Mesenchymal stem cell (in vitro differentiated cells and primary cell): ENCODE results near the gene OLFM3.

ENCODE experiments used
- DNase-seq: peaks from one replicate; pipeline ENCODE4 v3.0.0-alpha.2; 2013
- H2AFZ ChIP-seq: one replicate; pipeline ENCODE4 v1.6.1; 2013; ENCODE audit warnings: low read depth, mild to moderate bottlenecking, control low read depth, inconsistent platforms, low read length, moderate library complexity
- H2AK5ac ChIP-seq: 2 replicates; pipeline ENCODE4 v1.6.1; 2013; ENCODE audit warnings: low read length, moderate library complexity, mild to moderate bottlenecking, inconsistent platforms; ENCODE audit not compliant: severe bottlenecking
- H2BK120ac ChIP-seq: one replicate; pipeline ENCODE4 v1.6.1; 2013; ENCODE audit warnings: low read depth, mild to moderate bottlenecking, inconsistent platforms, low read length, moderate library complexity
- H2BK12ac ChIP-seq, 2 experiments: one replicate each; pipeline ENCODE4 v1.6.1; 2013; ENCODE audit warnings: inconsistent platforms in 2 of 2, low read length in 2 of 2, mild to moderate bottlenecking in 2 of 2, moderate library complexity in 2 of 2, control low read depth in 1 of 2
- H2BK15ac ChIP-seq: one replicate; pipeline ENCODE4 v1.6.1; 2013; ENCODE audit warnings: mild to moderate bottlenecking, low read depth, inconsistent platforms; ENCODE audit not compliant: poor library complexity, severe bottlenecking
- H2BK5ac ChIP-seq: 2 replicates; pipeline ENCODE4 v1.6.1; 2013; ENCODE audit warnings: low read depth, mild to moderate bottlenecking, low read length, control low read depth, inconsistent platforms; ENCODE audit not compliant: poor library complexity, severe bottlenecking
- H3K14ac ChIP-seq, 2 experiments: one replicate each; pipeline ENCODE4 v1.6.1; 2013; ENCODE audit warnings: inconsistent platforms in 2 of 2, low read length in 2 of 2, control low read depth in 1 of 2, mild to moderate bottlenecking in 1 of 2, moderate library complexity in 1 of 2
- H3K18ac ChIP-seq, 2 experiments: one replicate each; pipeline ENCODE4 v1.6.1; 2013; ENCODE audit warnings: inconsistent platforms in 2 of 2, low read length in 2 of 2, control low read depth in 1 of 2, low read depth in 1 of 2, mild to moderate bottlenecking in 1 of 2
- H3K23ac ChIP-seq, 2 experiments: one replicate each; pipeline ENCODE4 v1.6.1; 2013; ENCODE audit warnings: inconsistent platforms in 2 of 2, low read length in 2 of 2, mild to moderate bottlenecking in 2 of 2, moderate library complexity in 2 of 2, control low read depth in 1 of 2
- H3K27ac ChIP-seq: 2 replicates; pipeline ENCODE4 v1.5.1; 2013; ENCODE audit warnings: mild to moderate bottlenecking, moderate library complexity, low read length, control low read depth, inconsistent platforms; ENCODE audit not compliant: poor library complexity, severe bottlenecking
- H3K27me3 ChIP-seq, 2 experiments: 2 replicates each; pipeline versions ENCODE4 v1.6.1 to v1.7.0; 2013; ENCODE audit warnings: low read length in 2 of 2, mild to moderate bottlenecking in 2 of 2, moderate library complexity in 2 of 2, control low read depth in 1 of 2, inconsistent platforms in 1 of 2; ENCODE audit not compliant: control insufficient read depth in 1 of 2, insufficient read depth in 1 of 2
- H3K36me3 ChIP-seq, 2 experiments: 2 replicates each; pipeline versions ENCODE4 v1.6.1 to v1.7.0; 2013; ENCODE audit warnings: low read length in 2 of 2, control low read depth in 1 of 2, inconsistent platforms in 1 of 2, low read depth in 1 of 2, mild to moderate bottlenecking in 1 of 2; ENCODE audit not compliant: insufficient read depth in 2 of 2, control insufficient read depth in 1 of 2
- H3K4ac ChIP-seq, 2 experiments: one replicate each; pipeline ENCODE4 v1.6.1; 2013; ENCODE audit warnings: inconsistent platforms in 2 of 2, low read length in 2 of 2, mild to moderate bottlenecking in 2 of 2, moderate library complexity in 2 of 2, control low read depth in 1 of 2, low read depth in 1 of 2
- H3K4me1 ChIP-seq: 2 replicates; pipeline ENCODE4 v1.6.1; 2013; ENCODE audit warnings: low read depth, low read length, control low read depth; ENCODE audit not compliant: control insufficient read depth, insufficient read depth
- H3K4me2 ChIP-seq: 2 replicates; pipeline ENCODE4 v1.6.1; 2013; ENCODE audit warnings: low read length, mild to moderate bottlenecking, inconsistent platforms; ENCODE audit not compliant: poor library complexity, severe bottlenecking
- H3K4me3 ChIP-seq, 2 experiments: 2 replicates each; pipeline versions ENCODE4 v1.5.1 to v1.7.0; 2013; ENCODE audit warnings: low read length in 2 of 2, mild to moderate bottlenecking in 2 of 2, control low read depth in 1 of 2, low read depth in 1 of 2; ENCODE audit not compliant: insufficient read depth in 1 of 2
- H3K79me1 ChIP-seq: replicated peaks from 2 replicates; pipeline ENCODE4 v1.6.1; 2013; ENCODE audit warnings: mild to moderate bottlenecking, control low read depth, low read length, inconsistent platforms; ENCODE audit not compliant: poor library complexity, severe bottlenecking
- H3K9ac ChIP-seq: 2 replicates; pipeline ENCODE4 v1.7.0; 2013; ENCODE audit warnings: mild to moderate bottlenecking, low read length, moderate library complexity
- H3K9me3 ChIP-seq: 2 replicates; pipeline ENCODE4 v1.7.0; 2013; ENCODE audit warnings: mild to moderate bottlenecking, low read length; ENCODE audit not compliant: control insufficient read depth
- H4K8ac ChIP-seq: one replicate; pipeline ENCODE4 v1.6.1; 2013; ENCODE audit warnings: inconsistent platforms, mild to moderate bottlenecking, low read length, moderate library complexity
- H4K91ac ChIP-seq: one replicate; pipeline ENCODE4 v1.6.1; 2013; ENCODE audit warnings: mild to moderate bottlenecking, low read length, inconsistent platforms
- WGBS: methylation state at CpG from one replicate; pipeline ENCODE4 v1.1.7; 2013; ENCODE audit warnings: mixed read lengths; 5-methylcytosine and 5-hydroxymethylcytosine counted together

OLFM3 gene

DNA sequence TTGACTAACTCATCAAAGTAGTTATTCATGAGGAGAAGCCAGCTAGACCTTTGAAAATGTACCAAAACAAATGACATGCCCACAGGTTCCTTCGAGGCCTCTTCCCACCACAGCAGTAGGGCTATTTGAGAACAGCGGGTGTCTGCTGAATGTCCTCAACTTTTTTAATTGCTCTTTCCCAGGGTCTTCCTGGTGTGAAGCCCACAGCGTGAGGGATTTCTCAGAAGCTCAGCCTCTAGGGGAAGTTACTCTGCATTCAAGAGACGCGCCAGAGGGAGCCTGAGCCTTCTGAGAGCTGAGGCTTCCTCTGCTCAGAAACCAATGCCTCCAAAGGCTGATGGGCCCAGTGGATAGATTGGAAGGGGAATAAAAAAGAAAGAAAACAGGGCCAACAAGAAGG lies 153.6 kb downstream of the OLFM3 start:
- Histone ChIP-seq H3K4ac (no peak overlapping the region), H3K27ac (no peak overlapping the region), H4K8ac (no peak overlapping the region), H3K18ac (no peak overlapping the region), H3K9ac (no peak overlapping the region), H2AK5ac (no peak overlapping the region), H3K23ac (no peak overlapping the region), H2BK15ac (no peak overlapping the region), H3K4me1 (peaks cover 2% of the 10 kb centered on the region), H3K79me1 (no peaks in the 10 kb centered on the region), H3K4me2 (no peak overlapping the region), H2BK120ac (no peak overlapping the region), H3K9me3 (no peaks in the 10 kb centered on the region), H4K91ac (no peak overlapping the region), H3K27me3 (no peaks in the 10 kb centered on the region), H2AFZ (no peak overlapping the region), H2BK5ac (no peak overlapping the region), H3K36me3 (no peaks in the 10 kb centered on the region), H2BK12ac (no peak overlapping the region), H3K4me3 (no peak overlapping the region), H3K14ac (no peak overlapping the region)
- DNase-seq, result no peak
- WGBS, result 22% methylated on average over 5 of the region's 5 CpGs

DNA sequence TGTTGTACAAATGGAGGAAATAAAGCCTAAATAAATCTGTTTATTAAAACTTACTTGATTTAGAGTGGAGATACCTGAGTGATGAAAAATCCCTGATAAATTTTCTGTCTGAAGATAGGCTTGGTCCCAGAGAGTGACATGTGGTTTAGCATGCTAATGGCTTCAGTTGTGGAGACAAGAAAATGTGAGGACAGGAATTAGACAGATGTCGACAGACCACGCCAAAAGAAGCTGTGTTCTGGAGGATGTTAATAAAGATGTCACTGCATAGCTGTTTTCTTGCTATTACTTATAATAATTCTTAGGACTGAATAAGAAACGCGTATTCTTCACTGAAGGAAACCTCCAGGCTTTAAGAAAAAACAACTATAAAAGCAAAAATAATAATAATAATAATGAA lies 154.9 kb downstream of the OLFM3 start:
- H3K27ac ChIP-seq, result no peak overlapping the region

DNA sequence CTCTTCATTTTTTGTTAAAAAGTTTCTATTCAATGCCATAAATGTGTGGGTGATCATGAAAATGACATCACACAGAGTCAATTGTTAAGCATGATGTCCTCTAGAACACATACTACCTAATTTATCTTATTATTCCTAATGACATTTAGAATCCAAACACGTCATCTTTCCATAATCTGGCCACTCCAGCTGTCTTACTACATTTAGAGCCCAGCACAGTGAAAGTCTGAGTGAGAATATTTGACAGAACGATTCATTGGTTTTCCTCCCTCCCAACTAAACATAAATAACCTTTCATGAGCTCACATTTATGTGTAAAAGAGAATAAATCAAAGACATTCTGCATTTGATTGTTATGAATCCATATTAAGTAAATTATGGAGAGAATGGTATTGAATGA lies 160.7 kb downstream of the OLFM3 start:
- 56% methylated on average over 1 of the region's 2 CpGs for WGBS
- H3K79me1 ChIP-seq, result no peaks in the 10 kb centered on the region

More for the DNA sequence above, 154.9 kb downstream of the OLFM3 start:
- no peak overlapping the region for H2AFZ ChIP-seq
- no peak overlapping the region for H2BK5ac ChIP-seq
- no peak overlapping the region for H2BK120ac ChIP-seq
- H3K27me3 ChIP-seq, result no peaks in the 10 kb centered on the region
- no peak overlapping the region for H3K18ac ChIP-seq
- H4K91ac ChIP-seq, result no peak overlapping the region
- no peak overlapping the region for H2AK5ac ChIP-seq
- H3K79me1 ChIP-seq, result no peaks in the 10 kb centered on the region
- H2BK12ac ChIP-seq, result no peak overlapping the region
- DNase-seq, result no peak
- no peaks in the 10 kb centered on the region for H3K9me3 ChIP-seq
- H3K36me3 ChIP-seq, result no peaks in the 10 kb centered on the region
- H3K9ac ChIP-seq, result no peak overlapping the region
- no CpG with 5 or more reads among the region's 4 CpGs for WGBS
- H3K4me2 ChIP-seq, result no peak overlapping the region
- H3K4me1 ChIP-seq, result peaks cover under 1% of the 10 kb centered on the region
- H3K23ac ChIP-seq, result no peak overlapping the region
- H2BK15ac ChIP-seq, result no peak overlapping the region
- H4K8ac ChIP-seq, result no peak overlapping the region
- H3K14ac ChIP-seq, result no peak overlapping the region
- H3K4me3 ChIP-seq, result no peak overlapping the region
- no peak overlapping the region for H3K4ac ChIP-seq

DNA sequence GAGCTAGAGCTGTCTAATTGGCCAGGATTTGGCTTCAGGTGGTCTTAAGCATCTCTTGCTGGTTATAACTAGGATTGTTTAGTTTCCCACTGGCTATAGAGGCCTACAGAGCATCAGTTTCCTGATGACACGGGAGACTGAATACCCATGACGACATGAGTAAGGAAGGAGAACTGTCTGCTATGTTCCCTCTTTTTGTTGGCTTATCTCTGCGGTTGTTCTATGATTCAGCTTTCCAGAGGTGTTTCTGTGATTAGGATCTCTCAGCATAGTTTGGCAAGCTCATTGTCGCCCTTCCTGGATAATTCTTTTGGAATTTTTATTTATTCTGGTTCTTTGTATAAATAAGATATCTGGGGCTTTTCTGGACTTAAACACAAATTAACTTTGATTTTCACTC lies 163.4 kb downstream of the OLFM3 start:
- no peak overlapping the region for H3K4me3 ChIP-seq
- DNase-seq, result no peak
- H3K23ac ChIP-seq, result no peak overlapping the region
- no peaks in the 10 kb centered on the region for H3K36me3 ChIP-seq
- H3K79me1 ChIP-seq, result no peaks in the 10 kb centered on the region
- no peak overlapping the region for H4K91ac ChIP-seq
- no peaks in the 10 kb centered on the region for H3K27me3 ChIP-seq
- no peaks in the 10 kb centered on the region for H3K9me3 ChIP-seq
- H2BK12ac ChIP-seq, result no peak overlapping the region
- no peak overlapping the region for H3K18ac ChIP-seq
- H2BK15ac ChIP-seq, result no peak overlapping the region
- 58% methylated on average over 3 of the region's 4 CpGs for WGBS
- no peak overlapping the region for H4K8ac ChIP-seq
- no peak overlapping the region for H2BK120ac ChIP-seq
- no peak overlapping the region for H3K9ac ChIP-seq
- no peak overlapping the region for H2AFZ ChIP-seq
- no peak overlapping the region for H3K14ac ChIP-seq
- no peak overlapping the region for H2BK5ac ChIP-seq
- H3K4me2 ChIP-seq, result no peak overlapping the region
- no peaks in the 10 kb centered on the region for H3K4me1 ChIP-seq
- H3K27ac ChIP-seq, result no peak overlapping the region
- no peak overlapping the region for H2AK5ac ChIP-seq
- H3K4ac ChIP-seq, result no peak overlapping the region

More for the DNA sequence above, 160.7 kb downstream of the OLFM3 start:
- H3K4ac ChIP-seq, result no peak overlapping the region
- H3K36me3 ChIP-seq, result no peaks in the 10 kb centered on the region
- no peak overlapping the region for H3K4me3 ChIP-seq
- no peak overlapping the region for H2AFZ ChIP-seq
- H2BK5ac ChIP-seq, result no peak overlapping the region
- DNase-seq, result no peak
- no peak overlapping the region for H4K8ac ChIP-seq
- H3K27me3 ChIP-seq, result no peaks in the 10 kb centered on the region
- no peak overlapping the region for H2BK15ac ChIP-seq
- H3K9ac ChIP-seq, result no peak overlapping the region
- H2BK12ac ChIP-seq, result no peak overlapping the region
- no peaks in the 10 kb centered on the region for H3K9me3 ChIP-seq
- H4K91ac ChIP-seq, result no peak overlapping the region
- no peak overlapping the region for H2BK120ac ChIP-seq
- H3K23ac ChIP-seq, result no peak overlapping the region
- H3K27ac ChIP-seq, result no peak overlapping the region
- H3K18ac ChIP-seq, result no peak overlapping the region
- H3K4me1 ChIP-seq, result no peaks in the 10 kb centered on the region
- no peak overlapping the region for H2AK5ac ChIP-seq
- H3K4me2 ChIP-seq, result no peak overlapping the region
- no peak overlapping the region for H3K14ac ChIP-seq
